BJ (cell line): ENCODE results near the gene BTNL9. TPM values are rescaled to one million over a fixed set of nuclear protein-coding genes. Genes with fewer than 3 reads are reported as not detected.
"Not testable (repeated sequence)": the region's sequence is repeated elsewhere in the genome, so short reads cannot be mapped to it uniquely, and the experiment has no call there.

Experiments used
- CTCF ChIA-PET: fragments of 350-600 bp; formaldehyde crosslinking; extraction: SDS; loops from one replicate; lab custom pipeline; 2021; ENCODE audit warnings: antibody characterized with exemption, inconsistent platforms; lab: Yijun Ruan, JAX
- POLR2A ChIA-PET: fragments of 300-600 bp; sonication (Branson Sonifier 250); formaldehyde crosslinking; extraction: SDS; loops from one replicate; lab custom pipeline; 2021; ENCODE audit warnings: antibody characterized with exemption; lab: Charles Lee
- DNase-seq: peaks from one replicate; pipeline ENCODE4 v3.0.0-alpha.2; 2011; ENCODE audit warnings: low read depth
- H3K27me3 ChIP-seq: 2 replicates; pipeline ENCODE4 v1.6.0; 2011; ENCODE audit warnings: low read length; ENCODE audit not compliant: control insufficient read depth, insufficient read depth
- H3K36me3 ChIP-seq: 2 replicates; pipeline ENCODE4 v1.5.1; 2011; ENCODE audit warnings: low read length; ENCODE audit not compliant: control insufficient read depth, insufficient read depth
- H3K4me3 ChIP-seq: 2 replicates; pipeline ENCODE4 v1.5.1; 2011; ENCODE audit warnings: low read depth, mild to moderate bottlenecking, control low read depth, low read length
- CTCF ChIP-seq: IDR thresholded peaks from 2 replicates; pipeline ENCODE4 v1.5.1; 2011; ENCODE audit warnings: low read depth, mild to moderate bottlenecking, control low read depth, inconsistent platforms, low read length, moderate library complexity; ENCODE audit not compliant: insufficient read depth
- polyA plus RNA-seq: library from polyadenylated mRNA; depleted of rRNA; stranded (reverse); fragments of >200 nt; gene quantifications from 2 replicates; pipeline ENCODE4 v1.2.3, GENCODE V29; 2011

Gene BTNL9
- polyA plus RNA-seq, 1 experiment = not detected

- no peak for DNase-seq
- no peaks in the 10 kb centered on the region for H3K36me3 ChIP-seq
- POLR2A ChIA-PET = no interaction called here
- H3K4me3 ChIP-seq = no peak overlapping the region
- CTCF ChIA-PET = no interaction called here
- H3K27me3 ChIP-seq = peaks cover 4% of the 10 kb centered on the region
- peak; percentile 47 for TF ChIP-seq CTCF
These were observed 48.2 kb downstream of the BTNL9 start for GRCh38 chr5:181088289-181088688.

- no peak for DNase-seq
- no peak for TF ChIP-seq CTCF
- no peaks in the 10 kb centered on the region for H3K27me3 ChIP-seq
- H3K4me3 ChIP-seq = no peak overlapping the region
- ChIA-PET POLR2A (no interaction called here), CTCF (no interaction called here)
- no peaks in the 10 kb centered on the region for H3K36me3 ChIP-seq
These were observed 52.4 kb downstream of the BTNL9 start for GRCh38 chr5:181092428-181092827.

GRCh38 chr5:181095162-181095561, 55.1 kb downstream of the BTNL9 start:
- H3K36me3 ChIP-seq, POLR2A ChIA-PET, H3K4me3 ChIP-seq, DNase-seq, H3K27me3 ChIP-seq, CTCF ChIA-PET: not testable (repeated sequence)

- H3K4me3 ChIP-seq, H3K27me3 ChIP-seq, CTCF ChIA-PET, H3K36me3 ChIP-seq, DNase-seq, POLR2A ChIA-PET: not testable (repeated sequence)
These were observed 56.8 kb downstream of the BTNL9 start for GRCh38 chr5:181096721-181097382.

DNA sequence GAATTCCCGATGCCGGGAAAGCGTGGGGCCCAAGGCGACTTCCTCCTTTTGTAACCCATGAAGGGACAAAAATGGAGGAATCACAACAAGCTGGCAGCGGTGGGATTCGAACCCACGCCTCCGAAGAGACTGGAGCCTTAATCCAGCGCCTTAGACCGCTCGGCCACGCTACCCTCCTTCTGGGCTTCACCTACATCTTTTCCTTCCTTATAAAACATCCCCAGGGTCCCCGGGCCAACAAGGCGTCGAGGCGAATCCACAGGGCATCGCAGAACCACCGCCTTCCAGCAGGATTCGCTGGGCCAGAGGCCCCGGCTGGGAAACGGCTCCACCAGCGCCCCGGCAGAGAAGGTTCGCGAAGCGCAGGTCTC, 57.3 kb downstream of the BTNL9 start:
- not testable (repeated sequence) for H3K27me3 ChIP-seq

DNA sequence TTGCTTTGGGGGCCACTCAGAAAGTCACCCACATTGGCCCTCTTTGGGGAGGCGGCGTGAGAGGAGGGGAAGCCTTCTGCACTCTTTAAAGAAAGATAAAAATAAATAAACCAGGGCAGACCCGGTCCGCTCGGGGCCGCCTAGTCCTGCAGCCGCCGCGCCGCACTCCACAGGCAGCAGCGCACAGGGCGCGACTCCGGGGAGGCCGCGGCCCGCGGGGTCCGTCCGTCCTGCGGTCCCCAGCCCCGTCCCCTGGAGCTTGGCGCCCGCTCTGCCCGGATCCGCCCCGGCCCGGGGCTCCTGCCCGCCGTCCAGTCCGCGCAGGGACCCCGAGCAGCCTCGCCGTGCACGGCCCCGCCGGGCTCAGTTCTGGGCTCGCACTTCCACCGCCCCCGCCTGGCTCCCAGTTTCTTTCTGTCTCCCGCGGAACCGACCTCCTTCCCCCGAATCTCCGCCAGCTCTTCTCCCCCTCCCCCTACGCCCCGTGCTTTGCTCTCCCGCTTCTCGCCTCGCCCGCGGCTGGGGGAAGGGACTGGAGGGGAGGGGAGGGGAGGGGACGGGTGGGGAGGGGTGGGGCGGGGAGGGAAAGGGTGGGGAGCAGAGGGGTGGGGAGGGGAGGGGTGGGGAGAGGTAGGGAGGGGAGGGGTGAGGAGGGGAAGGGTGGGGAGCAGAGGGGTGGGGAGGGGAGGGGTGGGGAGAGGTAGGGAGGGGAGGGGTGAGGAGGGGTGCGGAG, 57.9 kb downstream of the BTNL9 start:
- DNase-seq, H3K36me3 ChIP-seq, H3K4me3 ChIP-seq, POLR2A ChIA-PET, CTCF ChIA-PET, H3K27me3 ChIP-seq: not testable (repeated sequence)

More for the DNA sequence above, 57.3 kb downstream of the BTNL9 start:
- H3K4me3 ChIP-seq, CTCF ChIA-PET, H3K36me3 ChIP-seq, DNase-seq, POLR2A ChIA-PET: not testable (repeated sequence)

DNA sequence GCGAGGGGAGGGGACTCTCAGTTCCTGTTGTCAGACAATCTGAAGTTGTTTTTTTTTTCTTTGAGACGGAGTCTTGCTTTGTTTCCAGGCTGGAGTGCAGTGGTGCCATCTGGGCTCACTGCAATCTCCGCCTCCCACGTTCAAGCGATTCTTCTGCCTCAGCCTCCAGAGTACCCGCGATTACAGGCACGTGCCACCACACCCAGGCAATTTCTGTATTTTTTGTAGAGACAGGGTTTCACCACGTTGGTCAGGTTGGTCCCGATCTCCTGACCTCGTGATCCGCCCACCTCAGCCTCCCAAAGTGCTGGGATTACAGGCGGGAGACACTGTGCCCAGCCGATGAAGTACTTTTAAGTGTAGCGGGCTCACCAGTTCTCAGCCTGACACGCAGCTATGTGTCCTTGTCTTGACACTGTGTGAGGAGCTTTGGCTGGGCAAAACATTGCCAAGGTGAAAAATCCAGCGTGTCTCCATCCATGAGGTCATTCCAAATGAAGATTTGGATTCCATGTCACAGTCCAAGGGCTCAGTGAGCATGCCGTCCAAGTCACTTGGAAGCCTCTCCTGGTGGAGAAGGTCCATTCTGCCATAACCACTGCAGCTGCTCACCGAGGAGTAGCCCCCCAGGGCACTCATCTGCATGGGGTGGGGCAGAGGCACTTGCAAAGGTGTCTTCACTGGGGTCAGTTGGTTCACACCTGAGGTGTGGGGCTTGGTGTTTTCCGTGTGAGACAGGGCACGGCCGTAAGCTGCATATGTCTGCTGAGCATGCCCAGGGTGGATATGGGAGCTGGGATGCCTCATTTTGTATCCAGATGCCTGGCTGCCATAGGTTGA, 58.9 kb downstream of the BTNL9 start:
- H3K4me3 ChIP-seq = no peak overlapping the region
- no peak for TF ChIP-seq CTCF
- CTCF ChIA-PET = no interaction called here
- H3K36me3 ChIP-seq = no peaks in the 10 kb centered on the region
- POLR2A ChIA-PET = no interaction called here
- no peak for DNase-seq
- H3K27me3 ChIP-seq = peaks cover 9% of the 10 kb centered on the region
